ENCODE measurements around the gene NRK. TPM values are rescaled to one million over a fixed set of nuclear protein-coding genes. Genes with fewer than 3 reads are reported as not detected.

The NRK gene
- polyA plus RNA-seq, 1 of the 3 experiments (the other 2 are of a cell fraction) = not detected

GRCh38 chrX:105882581-105883275 lies 60.4 kb downstream of the NRK start:
- ChIA-PET POLR2A (no interaction called here), CTCF (no interaction called here)
- 0% methylated on average over 3 of the region's 3 CpGs for WGBS (ENCODE audit: low lambda C conversion rate)
- no peak for DNase-seq
- H3K4me1 ChIP-seq (ENCODE audit: control insufficient read depth in 1 of 2, insufficient read depth in 2 of 2, low read depth in 1 of 2, low read length in 1 of 2) = no peaks in the 10 kb centered on the region; a peak in 1 of 4 replicates
- H3K4me2 ChIP-seq = no peak overlapping the region
- no peak overlapping the region for H3K9ac ChIP-seq
- TF ChIP-seq, protein P1, sequence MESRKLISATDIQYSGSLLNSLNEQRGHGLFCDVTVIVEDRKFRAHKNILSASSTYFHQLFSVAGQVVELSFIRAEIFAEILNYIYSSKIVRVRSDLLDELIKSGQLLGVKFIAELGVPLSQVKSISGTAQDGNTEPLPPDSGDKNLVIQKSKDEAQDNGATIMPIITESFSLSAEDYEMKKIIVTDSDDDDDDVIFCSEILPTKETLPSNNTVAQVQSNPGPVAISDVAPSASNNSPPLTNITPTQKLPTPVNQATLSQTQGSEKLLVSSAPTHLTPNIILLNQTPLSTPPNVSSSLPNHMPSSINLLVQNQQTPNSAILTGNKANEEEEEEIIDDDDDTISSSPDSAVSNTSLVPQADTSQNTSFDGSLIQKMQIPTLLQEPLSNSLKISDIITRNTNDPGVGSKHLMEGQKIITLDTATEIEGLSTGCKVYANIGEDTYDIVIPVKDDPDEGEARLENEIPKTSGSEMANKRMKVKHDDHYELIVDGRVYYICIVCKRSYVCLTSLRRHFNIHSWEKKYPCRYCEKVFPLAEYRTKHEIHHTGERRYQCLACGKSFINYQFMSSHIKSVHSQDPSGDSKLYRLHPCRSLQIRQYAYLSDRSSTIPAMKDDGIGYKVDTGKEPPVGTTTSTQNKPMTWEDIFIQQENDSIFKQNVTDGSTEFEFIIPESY (IDR thresholded peaks at IDR 0.05; ENCODE audit: borderline replicate concordance, low read depth) = no peak
- TF ChIP-seq MEF2A (IDR thresholded peaks at IDR 0.05; ENCODE audit: borderline replicate concordance, low read depth) = no peak
- no peak for TF ChIP-seq RAD21 (IDR thresholded peaks at IDR 0.05; ENCODE audit: low read length)
- TF ChIP-seq NFIC (IDR thresholded peaks at IDR 0.05; ENCODE audit: borderline replicate concordance) = 0 out of 2 replicates have a peak, but pooled peaks have one; percentile 13
- TF ChIP-seq YY1 (IDR thresholded peaks at IDR 0.05; ENCODE audit: low read depth) = no peak
- no peaks in the 10 kb centered on the region for H4K20me1 ChIP-seq (ENCODE audit: insufficient read depth)
- H3K79me2 ChIP-seq (ENCODE audit: insufficient read depth) = no peaks in the 10 kb centered on the region
- H2AFZ ChIP-seq (ENCODE audit: low read depth) = no peak overlapping the region
- H3K4me3 ChIP-seq (ENCODE audit: low read depth in 2 of 2, low read length in 1 of 2) = no peak overlapping the region
- H3K27me3 ChIP-seq (ENCODE audit: insufficient read depth) = peaks cover 6% of the 10 kb centered on the region; the same call in 1 of the 2 replicates
- H3K9me3 ChIP-seq = no peaks in the 10 kb centered on the region
- no peaks in the 10 kb centered on the region for H3K36me3 ChIP-seq (replicated peaks in 1 of 2; ENCODE audit: control insufficient read depth in 1 of 2, insufficient read depth in 2 of 2, low read length in 1 of 2)
- H3K9me2 ChIP-seq = no peaks in the 10 kb centered on the region
- H3K27ac ChIP-seq (ENCODE audit: low read depth in 2 of 2, low read length in 1 of 2) = no peak overlapping the region
- no peaks in the 10 kb centered on the region for H3F3A ChIP-seq (replicated peaks; ENCODE audit: insufficient read depth)

DNA sequence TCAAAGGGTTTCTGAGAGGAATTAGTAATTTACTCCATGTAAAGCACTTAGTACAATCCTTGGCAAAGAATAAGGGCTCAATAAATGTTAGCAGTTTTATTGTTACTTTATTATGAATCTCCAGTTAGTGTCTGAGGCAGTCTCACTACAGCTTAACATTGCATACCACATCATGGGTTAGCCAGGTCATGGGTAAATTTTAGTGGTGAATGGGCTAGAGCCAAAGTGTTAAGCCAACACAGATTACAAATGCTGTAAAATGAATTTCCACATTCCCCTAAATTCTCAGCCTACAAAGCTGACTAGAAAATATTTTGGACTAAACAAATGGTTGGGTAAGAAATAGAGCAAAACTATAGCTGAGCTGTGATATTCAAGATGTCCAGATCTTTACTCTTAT lies 72.4 kb downstream of the NRK start:
- Histone ChIP-seq H3K4me3 (ENCODE audit: low read depth in 2 of 2, low read length in 1 of 2) (no peak overlapping the region), H3K4me2 (no peak overlapping the region), H3F3A (replicated peaks; ENCODE audit: insufficient read depth) (no peaks in the 10 kb centered on the region), H2AFZ (ENCODE audit: low read depth) (no peak overlapping the region), H3K4me1 (ENCODE audit: control insufficient read depth in 1 of 2, insufficient read depth in 2 of 2, low read depth in 1 of 2, low read length in 1 of 2) (no peaks in the 10 kb centered on the region), H3K9me2 (no peaks in the 10 kb centered on the region), H3K27me3 (ENCODE audit: insufficient read depth) (peaks cover 3% of the 10 kb centered on the region; the same call in 1 of the 2 replicates), H3K9ac (no peak overlapping the region), H3K79me2 (ENCODE audit: insufficient read depth) (no peaks in the 10 kb centered on the region), H3K27ac (ENCODE audit: low read depth in 2 of 2, low read length in 1 of 2) (no peak overlapping the region), H4K20me1 (ENCODE audit: insufficient read depth) (no peaks in the 10 kb centered on the region), H3K36me3 (replicated peaks in 1 of 2; ENCODE audit: control insufficient read depth in 1 of 2, insufficient read depth in 2 of 2, low read length in 1 of 2) (no peaks in the 10 kb centered on the region), H3K9me3 (no peaks in the 10 kb centered on the region)
- no peak for TF ChIP-seq TEAD4 (IDR thresholded peaks at IDR 0.05; ENCODE audit: borderline replicate concordance, insufficient read depth)
- TF ChIP-seq POLR2AphosphoS5 (IDR thresholded peaks at IDR 0.05; ENCODE audit: low read depth, low read length) = no peak
- TF ChIP-seq TAF1 (IDR thresholded peaks at IDR 0.05; ENCODE audit: borderline replicate concordance, low read depth, low read length) = no peak
- TF ChIP-seq GATA2 (CRISPR knock-in tag; IDR thresholded peaks at IDR 0.05) = no peak
- POLR2A ChIA-PET = no interaction called here
- CTCF ChIA-PET = no interaction called here
- DNase-seq = no peak

GRCh38 chrX:105909576-105909975 lies 87.2 kb downstream of the NRK start:
- ChIA-PET POLR2A (no interaction called here), CTCF (no interaction called here)
- no peak for DNase-seq
- TF ChIP-seq REST (IDR thresholded peaks at IDR 0.05; ENCODE audit: low read depth, low read length) (no peak), JUND (IDR thresholded peaks at IDR 0.05) (no peak)
- TF ChIP-seq, protein P1 (IDR thresholded peaks at IDR 0.05; ENCODE audit: borderline replicate concordance, low read depth) = no peak
- no peaks in the 10 kb centered on the region for H3K4me1 ChIP-seq (ENCODE audit: control insufficient read depth in 1 of 2, insufficient read depth in 2 of 2, low read depth in 1 of 2, low read length in 1 of 2)
- no peaks in the 10 kb centered on the region for H3K9me2 ChIP-seq
- no peak overlapping the region for H3K4me2 ChIP-seq
- no peak overlapping the region for H3K27ac ChIP-seq (ENCODE audit: low read depth in 2 of 2, low read length in 1 of 2)
- H3K9me3 ChIP-seq = no peaks in the 10 kb centered on the region
- H3K9ac ChIP-seq = no peak overlapping the region
- no peak overlapping the region for H3K4me3 ChIP-seq (ENCODE audit: low read depth in 2 of 2, low read length in 1 of 2)
- H4K20me1 ChIP-seq (ENCODE audit: insufficient read depth) = peaks cover 3% of the 10 kb centered on the region; the same call in 1 of the 2 replicates
- no peak overlapping the region for H2AFZ ChIP-seq (ENCODE audit: low read depth)
- no peaks in the 10 kb centered on the region for H3F3A ChIP-seq (replicated peaks; ENCODE audit: insufficient read depth)
- H3K36me3 ChIP-seq (replicated peaks in 1 of 2; ENCODE audit: control insufficient read depth in 1 of 2, insufficient read depth in 2 of 2, low read length in 1 of 2) = no peaks in the 10 kb centered on the region
- H3K27me3 ChIP-seq (ENCODE audit: insufficient read depth) = no peaks in the 10 kb centered on the region
- H3K79me2 ChIP-seq (ENCODE audit: insufficient read depth) = no peaks in the 10 kb centered on the region
- 21% methylated on average over 8 of the region's 8 CpGs for WGBS (ENCODE audit: low lambda C conversion rate)

Measured in SK-N-SH (cell line).